GM21529 (cell line): Measurements from ENCODE around the gene ISG20.

ENCODE experiments used
- ATAC-seq: cut with Tn5 transposase; IDR thresholded peaks from one replicate; pipeline ENCODE4 v1.9.1; 2021; ENCODE audit not compliant: unreplicated experiment

ISG20 gene

GRCh38 chr15:88653200-88654064, 14.6 kb downstream of the ISG20 start:
- no peak for ATAC-seq

GRCh38 chr15:88654430-88655102, 15.8 kb downstream of the ISG20 start:
- ATAC-seq, result no peak

GRCh38 chr15:88655103-88655553, 16.3 kb downstream of the ISG20 start:
- ATAC-seq, result no peak

- ATAC-seq, result no peak
Measured at GRCh38 chr15:88655800-88656488, 17.1 kb downstream of the ISG20 start.

GRCh38 chr15:88656760-88657221, 18.0 kb downstream of the ISG20 start:
- ATAC-seq, result peak; percentile 94

- ATAC-seq, result no peak
Measured at GRCh38 chr15:88657326-88658069, 18.7 kb downstream of the ISG20 start.

- no peak for ATAC-seq
Measured at GRCh38 chr15:88658070-88658965, 19.5 kb downstream of the ISG20 start.

- no peak for ATAC-seq
Measured at GRCh38 chr15:88658972-88659931, 20.4 kb downstream of the ISG20 start.

- no peak for ATAC-seq
Measured at GRCh38 chr15:88661041-88661700, 22.4 kb downstream of the ISG20 start.

- ATAC-seq, result no peak
Measured at GRCh38 chr15:88661761-88662556, 23.1 kb downstream of the ISG20 start.

- no peak for ATAC-seq
Measured at GRCh38 chr15:88663141-88663621, 24.4 kb downstream of the ISG20 start.

GRCh38 chr15:88664151-88664778, 25.4 kb downstream of the ISG20 start:
- ATAC-seq, result no peak

- ATAC-seq, result no peak
Measured at GRCh38 chr15:88674661-88675060, 35.8 kb downstream of the ISG20 start.

- ATAC-seq, result no peak
Measured at GRCh38 chr15:88678755-88679154, 39.9 kb downstream of the ISG20 start.

GRCh38 chr15:88680241-88681001, 41.6 kb downstream of the ISG20 start:
- no peak for ATAC-seq

GRCh38 chr15:88681610-88682221, 42.9 kb downstream of the ISG20 start:
- ATAC-seq, result no peak
